HG02678 (cell line): ENCODE measurements around the gene DST.

Experiments used
- ATAC-seq: cut with Tn5 transposase; IDR thresholded peaks from one replicate; pipeline ENCODE4 v1.9.1; 2021; ENCODE audit warnings: mild to moderate bottlenecking, moderate library complexity; ENCODE audit not compliant: unreplicated experiment

DST gene

DNA sequence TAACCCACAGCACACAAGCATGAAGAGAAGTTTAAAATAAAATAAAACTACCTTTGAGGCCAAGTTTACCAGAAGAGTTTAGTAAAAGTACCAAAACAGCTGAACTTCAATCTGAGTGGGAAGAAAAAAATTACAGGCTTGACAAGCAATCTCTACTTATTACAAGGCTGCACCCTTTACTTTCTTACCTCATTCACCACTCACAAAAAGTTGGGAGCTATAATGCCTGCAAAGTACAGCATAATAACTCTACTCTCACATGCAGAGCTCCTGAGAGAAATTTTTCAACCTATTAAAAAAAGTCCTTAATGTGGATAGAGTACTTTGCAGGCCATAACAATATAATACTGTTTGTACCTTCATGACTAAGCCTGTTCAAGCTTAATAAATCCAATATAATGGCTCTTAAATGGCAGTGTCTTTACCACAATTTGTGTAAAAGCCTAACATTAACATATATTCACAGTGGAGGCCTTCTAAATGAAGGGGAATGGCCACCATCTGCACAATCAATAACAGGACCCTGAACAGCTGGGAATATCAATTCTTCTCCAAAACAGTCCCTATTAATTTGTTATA lies 103.1 kb downstream of the DST start:
- no peak for ATAC-seq

DNA sequence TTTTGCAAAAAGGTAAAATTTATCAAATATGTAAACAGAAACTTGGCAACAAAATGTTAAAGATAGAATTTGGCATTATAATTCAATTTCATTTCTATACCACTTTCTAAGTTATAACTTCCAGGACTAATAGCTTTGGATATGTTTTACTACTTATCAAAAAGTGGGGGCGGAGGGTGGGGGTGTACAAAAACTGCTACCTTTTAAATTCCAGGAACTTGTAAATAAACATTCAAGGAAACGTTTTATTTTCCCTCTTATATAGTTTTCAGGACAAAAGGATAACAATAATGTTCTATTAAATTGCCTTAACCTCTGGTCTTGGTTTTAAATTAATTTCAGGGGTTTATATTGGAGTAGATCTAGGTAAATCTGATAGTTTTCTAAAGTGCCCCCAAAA lies 103.8 kb downstream of the DST start:
- ATAC-seq: no peak

DNA sequence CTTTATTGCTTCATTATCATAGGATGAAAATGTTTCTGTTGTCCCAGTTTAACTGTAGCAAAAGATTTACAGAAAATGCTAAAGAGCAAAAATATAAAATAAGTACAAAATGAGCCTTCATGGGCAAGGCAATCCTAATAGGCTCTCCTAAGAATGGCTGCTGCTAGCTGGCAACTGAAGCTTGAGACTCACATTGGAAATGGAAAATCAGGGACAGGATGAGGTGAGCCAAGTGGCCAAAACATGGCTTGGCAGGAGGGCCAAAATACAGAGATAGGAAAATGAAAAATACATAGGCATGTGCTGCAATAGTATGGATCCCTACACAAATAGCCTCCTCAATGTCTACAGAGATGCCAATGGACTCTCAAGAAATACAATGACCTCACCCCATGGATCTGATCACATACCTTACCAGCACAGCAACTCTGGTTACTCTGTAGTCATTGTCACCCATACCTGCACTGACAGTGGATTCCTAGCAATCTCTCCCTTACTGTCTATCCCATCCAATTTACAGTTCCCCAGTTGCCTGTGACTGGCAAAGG lies 105.4 kb downstream of the DST start:
- no peak for ATAC-seq

DNA sequence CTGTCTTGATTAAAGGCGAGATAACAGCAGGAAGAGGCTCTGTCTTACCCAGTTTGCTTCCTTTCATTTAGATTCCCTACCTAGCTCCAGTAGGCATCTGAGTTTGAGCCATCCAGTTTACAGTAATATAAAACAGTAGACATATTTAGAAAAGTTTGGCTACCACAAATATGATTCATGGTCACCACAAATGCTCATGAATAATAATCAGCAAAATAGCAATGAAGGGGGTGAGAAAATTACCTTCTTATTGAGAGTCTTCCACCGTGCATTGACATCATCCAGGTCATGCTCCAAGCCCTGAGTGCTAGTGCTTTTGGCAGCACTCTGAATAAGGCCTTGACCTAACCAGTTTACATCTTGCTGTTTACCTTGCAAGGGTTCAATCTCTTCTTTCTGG lies 106.2 kb downstream of the DST start:
- no peak for ATAC-seq

DNA sequence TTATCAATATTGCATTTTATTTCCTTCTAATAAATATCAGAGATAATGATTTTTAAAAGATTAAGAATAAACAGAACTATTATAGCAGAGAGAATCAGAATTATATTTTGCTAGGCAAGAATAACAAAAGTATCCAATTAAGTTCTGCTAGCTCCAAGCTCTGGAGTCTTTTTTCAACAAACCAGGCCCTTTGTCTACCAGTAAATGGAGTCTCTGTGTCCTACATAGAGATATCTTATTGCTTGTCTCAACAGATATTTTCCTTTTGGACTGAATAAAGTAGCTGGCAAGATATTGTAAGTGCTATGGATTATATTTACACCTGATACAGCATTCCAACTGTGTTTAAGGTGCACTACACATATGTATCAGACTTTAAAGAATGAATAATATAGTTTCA lies 107.1 kb downstream of the DST start:
- no peak for ATAC-seq

DNA sequence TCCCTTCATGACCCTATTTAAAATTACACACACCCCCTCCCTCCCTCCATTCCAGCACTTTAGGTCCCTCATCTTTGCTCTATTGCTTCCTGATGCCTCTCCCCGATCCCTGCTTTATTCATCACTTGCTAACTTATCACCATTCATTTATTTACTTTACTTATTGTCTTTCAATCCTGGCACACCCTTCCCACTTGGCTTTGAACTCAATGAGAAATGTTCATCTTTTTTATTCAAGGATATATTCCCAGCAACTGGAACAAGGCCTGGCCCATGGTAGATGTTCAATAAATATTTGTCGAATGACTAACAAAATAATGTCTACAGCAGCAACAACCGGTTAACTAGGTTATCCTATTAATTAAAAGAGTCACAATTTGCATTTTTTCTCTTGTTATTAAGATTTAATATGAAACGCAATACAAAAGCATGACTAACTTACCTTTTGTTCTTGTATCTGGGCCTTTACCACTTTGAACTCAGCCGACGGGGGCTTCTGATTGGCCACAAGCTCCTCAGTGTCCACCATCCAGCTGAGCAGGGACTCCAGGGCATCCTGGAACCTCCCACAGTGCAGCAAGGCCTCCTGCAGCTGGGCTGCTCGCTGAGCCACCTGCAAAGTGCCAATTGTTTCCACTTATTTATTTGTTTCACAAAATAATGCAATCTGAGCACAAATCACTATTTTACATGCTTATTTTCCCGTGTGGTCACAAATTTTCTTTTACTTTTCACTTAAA lies 107.8 kb downstream of the DST start:
- ATAC-seq: no peak

DNA sequence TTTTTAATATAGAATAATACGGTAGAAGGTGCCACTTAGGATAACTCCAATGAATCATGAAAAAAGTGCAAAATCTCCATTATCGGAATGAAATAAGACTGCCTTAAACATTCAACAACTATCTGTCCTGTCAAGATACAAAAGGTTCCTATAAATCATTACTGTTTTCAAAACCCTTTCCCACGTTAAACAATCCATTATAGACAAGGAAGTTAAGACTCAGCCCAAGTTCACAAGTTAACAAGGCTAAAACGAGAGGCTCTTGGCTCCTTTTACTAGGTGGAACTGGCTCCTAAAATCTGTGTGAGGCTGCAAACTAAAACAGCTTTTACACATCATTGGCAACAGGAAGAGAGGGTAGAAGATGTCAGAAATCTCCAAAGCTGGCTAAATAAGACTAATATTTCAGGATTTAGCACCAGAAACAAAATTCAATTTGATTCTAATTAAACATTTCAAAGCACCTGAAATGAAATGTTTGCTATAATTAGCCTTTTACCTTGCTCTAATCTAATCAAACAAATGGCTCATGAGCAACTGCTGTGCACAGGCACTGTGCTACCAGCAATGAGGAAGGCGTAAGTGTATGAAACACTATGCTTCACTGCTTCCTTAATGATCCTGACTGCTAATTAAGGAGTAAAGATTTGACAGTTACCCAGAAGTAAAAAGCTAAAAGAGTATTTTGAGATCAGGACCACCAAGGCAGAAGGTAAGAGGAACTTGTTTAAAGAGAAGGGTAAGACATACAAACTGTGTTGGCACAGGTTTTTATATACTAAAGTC lies 109.7 kb downstream of the DST start:
- ATAC-seq: no peak

DNA sequence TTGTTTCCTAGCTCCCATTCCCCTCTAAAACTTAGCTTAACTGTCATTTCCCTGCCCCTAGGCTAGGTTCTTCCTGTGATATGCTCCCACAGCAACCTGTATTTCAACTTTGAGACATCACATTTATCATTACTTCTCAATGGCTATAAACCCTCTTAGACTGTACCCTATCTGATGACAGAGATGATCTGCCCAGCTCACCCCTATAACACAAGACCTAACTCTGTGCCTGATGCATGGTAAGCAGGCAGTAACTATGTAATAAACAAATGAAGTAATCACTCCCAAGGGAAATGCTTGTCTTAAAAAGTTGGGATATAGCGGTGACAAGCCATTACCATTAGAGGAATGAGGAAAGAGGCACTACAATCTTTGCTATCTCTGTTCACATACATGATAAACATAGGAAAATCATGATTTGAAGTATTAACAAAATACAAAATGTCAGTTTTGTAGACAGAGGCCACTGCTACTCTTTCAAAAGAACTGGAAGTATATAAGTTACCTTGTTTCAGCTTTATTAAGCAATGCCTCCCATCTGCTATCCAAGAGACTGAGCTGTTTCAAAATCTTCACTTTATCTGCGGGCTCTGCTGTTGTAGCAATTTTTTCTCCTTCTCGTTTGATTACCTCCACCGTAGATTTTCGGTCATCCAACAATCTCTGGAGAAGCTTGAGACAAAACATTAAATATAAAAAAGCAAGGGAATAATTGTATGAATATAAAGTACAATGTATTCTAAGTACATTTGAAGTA lies 110.7 kb downstream of the DST start:
- ATAC-seq: no peak

DNA sequence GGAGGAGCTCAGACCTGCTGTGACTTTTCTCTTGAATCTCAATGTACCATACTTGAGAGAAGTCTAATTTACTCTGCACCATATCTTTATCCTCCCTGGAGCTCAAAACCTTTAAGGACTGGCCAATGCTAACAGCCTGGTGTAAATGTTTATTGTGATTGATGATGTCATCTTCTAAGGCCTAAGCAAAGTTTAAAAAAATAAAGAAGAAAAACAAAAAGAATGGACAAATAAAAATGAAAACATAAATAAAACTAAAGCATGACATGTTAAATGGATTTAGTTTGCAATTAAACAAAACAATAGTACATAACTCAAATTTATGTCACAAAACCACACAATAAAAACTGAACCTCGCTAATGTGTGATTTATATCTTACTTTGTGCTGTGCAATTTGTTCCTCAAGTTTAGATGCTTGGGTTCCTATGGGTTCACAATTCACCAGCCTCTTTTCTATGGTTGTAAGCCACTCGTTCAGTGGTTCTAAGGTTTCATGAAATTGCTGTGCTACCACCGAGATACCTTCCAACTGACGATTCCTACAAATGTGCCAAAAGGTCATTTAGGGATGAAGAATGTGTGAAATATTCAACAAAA lies 113.0 kb downstream of the DST start:
- no peak for ATAC-seq

DNA sequence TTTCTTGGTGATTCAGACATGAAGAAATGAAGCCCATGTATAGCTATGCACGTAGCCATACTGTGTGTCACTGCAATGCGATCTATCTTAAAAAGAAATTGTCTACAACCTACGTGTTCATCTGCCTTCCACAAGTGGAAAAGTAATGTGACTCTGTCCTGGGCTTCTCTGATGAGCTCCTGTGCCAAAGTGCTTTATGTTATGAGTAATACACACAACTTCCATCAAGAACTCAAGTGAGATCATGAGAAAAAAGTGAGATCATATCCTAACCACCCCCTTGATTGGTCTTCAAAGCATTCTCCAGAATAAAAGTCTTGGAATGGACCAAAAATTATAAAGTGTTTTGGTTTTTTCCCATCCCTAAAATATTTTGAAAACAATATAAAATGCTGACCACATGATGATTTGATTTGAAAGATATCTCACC lies 114.3 kb downstream of the DST start:
- ATAC-seq: no peak

DNA sequence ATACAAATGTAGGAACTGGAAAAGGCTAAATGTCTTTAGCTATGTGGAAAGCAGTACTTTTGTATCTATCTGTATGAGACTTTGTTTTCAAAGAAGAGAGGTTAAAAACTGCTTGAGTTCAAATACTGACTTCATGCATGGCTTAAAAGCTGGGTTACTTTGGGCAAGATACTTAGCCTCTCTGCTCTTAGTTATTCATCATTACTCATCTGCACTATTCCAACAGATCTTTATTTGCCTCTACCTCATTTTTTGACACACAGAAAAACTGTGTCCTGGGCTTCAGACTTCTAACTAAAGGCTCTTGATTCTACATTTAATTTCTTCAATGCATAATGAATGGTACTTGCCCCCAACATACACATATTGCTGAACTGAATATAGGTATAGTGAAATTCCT lies 114.8 kb downstream of the DST start:
- no peak for ATAC-seq

DNA sequence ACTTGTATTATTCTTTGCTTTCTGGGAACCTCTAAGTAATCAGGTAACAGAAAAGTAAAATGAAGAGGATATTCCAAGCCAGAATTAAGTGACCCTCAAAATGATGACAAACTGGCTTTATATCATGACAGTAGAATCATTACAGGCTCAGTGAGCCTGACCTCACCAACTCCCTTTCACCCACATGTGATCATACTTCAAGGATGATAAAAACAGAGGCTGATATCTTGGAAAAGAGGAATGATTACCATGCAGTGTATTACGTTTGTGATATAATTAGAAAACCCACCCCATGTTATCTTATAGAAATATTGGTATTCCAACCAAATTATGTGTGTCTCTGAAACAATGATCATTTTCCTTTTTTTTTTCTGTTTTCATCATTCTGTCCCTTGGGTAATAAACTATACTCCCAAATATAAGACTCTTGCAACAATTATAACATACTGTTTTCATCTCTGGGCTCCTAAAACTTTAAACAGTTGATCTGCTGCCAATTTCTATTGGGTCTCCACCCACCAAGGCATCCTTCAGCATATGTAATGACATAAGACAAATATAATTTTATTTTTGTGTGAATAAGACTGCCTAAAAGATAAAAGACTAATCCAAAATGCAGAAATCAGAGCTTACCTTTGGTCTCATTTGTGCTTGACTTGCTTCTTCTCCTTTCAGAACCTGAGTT lies 115.7 kb downstream of the DST start:
- no peak for ATAC-seq

DNA sequence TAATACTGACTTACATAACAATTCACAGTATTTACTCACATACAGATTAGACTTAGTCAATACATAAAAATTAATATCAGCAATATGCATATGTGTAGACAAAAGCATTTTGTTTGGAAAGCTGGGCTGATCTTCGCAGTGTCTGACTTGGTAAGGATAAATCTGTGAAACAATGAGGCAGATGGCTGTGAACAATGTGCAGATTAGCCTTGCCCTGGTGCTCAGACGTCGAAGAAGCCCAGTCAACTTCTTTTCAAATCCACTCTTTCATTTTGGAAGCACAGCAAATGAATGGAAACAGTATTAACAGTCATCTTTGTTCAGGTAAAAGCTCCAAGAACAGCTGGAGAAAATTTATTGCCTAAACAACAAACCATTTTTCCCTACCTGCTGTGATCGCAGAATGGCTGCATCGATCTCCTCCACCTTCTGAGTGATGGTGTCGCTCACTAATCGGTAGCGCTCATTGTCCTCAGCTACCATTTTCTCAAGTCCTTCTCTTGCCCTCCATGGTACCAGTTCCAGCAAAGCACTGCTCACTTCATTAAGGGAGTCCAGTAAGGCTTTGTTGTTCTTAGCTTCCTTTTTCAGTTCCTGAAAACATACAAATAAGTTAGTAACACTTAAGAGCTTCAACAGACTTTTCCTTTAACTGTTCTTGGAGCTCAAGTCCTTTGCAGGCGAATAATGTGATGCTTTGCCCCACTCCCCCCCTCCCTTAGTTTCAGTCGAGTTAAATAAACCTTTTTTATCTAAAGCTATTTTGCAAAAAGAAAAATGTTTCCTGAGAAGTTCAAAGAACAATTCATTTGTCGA lies 116.5 kb downstream of the DST start:
- ATAC-seq: no peak

DNA sequence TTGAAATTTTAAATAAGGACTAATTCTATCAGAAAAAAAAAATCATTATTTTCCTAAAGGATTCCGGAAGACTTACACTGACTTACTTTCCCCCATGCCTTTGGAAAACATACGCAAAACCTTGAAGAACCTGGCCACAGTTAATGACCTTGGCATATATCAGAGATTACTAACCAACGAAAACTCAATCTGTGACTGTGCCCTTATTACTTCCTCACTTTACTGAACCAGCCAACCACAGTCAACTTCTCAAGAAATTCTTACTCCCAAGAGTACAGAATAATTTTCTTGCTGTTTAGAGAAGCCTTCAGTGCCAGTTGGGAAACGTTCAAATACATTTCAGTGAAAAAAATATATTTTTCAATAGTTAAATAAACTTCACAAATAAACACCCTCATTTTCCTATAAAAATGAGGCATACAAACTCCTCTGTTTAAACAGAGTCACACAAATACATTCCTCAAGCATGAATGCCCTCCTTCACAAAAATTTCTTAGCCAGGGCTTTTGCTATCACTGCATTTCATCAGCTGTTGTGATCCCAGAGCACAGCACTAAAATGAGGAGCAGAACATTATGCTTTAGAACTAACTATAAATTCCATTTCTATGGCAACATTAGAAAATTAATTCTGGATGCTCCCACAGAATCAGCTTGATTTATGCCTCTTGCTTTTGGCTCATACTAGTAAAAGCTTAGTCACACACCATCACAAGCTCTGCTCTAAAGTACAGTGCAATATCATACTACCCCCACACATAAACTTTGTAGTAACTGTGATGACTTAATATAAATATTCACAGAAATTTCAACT lies 117.6 kb downstream of the DST start:
- ATAC-seq: no peak

DNA sequence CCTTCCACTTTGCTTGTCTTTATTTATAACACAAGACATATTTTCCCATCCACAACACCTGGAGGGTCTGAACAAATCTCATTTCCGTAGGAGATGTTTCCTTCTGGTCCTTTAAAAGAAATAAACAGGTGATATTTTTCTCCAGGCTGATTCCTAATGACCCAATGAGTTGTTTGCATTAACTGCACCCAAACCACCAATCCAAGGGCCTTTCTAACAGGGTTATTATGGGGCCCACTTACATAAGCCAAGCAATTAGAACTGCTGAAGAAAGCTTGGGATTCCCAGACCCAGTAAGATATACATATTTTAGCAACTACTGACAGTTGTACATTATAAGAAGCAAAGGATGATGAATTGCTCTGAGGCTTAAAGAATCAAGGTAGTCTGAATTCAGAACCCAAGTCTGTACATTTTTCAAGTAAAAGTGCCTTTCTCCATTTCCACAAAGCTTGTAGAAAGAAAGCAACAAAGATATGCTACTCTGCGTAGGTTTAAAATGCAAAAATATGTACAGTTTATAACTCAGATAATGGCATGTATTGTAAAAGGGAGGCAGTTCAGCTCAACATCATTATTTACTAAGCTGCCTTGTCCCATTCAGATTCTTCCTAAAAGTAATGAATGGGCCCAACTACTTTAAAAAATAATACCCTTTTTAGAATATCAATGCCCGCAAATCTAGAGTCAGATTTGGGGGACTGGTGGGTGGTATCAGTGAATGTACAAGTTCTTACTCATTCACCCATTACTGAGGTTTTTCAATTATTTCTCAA lies 120.0 kb downstream of the DST start:
- ATAC-seq: no peak

DNA sequence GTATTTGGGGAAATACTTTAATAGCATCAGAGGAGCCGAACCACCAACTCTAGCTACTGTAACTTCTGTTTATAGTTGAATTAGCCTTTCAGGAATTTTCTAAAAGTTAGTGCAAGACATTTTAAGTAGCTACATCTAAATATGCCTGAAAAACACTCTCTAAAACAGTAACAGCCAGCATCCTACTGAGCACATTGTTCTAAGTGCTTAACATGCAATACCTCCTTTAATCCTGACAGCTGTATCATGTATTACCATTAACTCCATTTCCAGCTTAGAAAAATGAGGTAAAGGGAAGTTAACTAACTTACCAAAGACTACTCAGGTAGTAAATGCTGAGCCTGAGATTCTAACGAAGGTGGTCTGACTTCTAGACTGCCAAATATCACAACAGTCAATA lies 120.7 kb downstream of the DST start:
- no peak for ATAC-seq

DNA sequence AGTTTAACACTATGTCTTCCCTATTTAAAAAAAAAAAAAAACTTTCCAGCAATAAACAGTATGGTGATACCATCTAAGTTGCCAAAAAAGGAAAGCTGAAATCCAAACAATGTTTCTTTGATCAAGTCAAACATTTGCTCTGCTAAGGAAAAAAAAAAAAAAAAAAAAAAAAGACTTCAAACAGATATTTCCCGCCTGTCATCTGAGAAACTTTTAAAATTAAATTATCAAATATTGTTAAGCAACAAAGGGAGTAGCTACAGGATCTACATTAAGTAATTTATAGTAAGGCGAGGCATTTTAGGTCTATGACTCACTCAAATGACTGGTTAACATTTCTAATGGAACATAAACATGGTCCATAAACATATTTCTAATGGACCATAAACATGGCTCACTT lies 121.2 kb downstream of the DST start:
- ATAC-seq: no peak

DNA sequence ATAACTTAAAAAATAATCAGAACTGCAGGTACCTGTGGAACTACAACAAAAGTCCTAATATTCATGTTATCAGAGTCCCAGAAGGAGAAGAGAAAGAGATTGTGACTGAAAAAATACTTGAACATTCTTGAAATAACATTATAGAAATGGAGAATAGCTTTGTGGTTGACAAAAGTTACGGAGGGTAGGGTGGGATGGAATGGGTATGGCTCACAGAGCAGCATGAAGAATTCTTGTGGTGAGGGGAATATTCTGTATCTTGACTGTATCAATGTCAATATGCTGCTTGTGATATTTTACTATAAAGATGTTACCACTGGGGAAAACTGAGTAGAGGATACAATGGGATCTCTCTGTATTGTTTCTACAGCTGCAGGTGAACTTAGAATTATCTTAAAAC lies 122.5 kb downstream of the DST start:
- ATAC-seq: no peak
